ENCODE results near the gene OR5M10.
"Not testable (repeated sequence)": the region's sequence is repeated elsewhere in the genome, so short reads cannot be mapped to it uniquely, and the experiment has no call there.

OR5M10 gene

DNA sequence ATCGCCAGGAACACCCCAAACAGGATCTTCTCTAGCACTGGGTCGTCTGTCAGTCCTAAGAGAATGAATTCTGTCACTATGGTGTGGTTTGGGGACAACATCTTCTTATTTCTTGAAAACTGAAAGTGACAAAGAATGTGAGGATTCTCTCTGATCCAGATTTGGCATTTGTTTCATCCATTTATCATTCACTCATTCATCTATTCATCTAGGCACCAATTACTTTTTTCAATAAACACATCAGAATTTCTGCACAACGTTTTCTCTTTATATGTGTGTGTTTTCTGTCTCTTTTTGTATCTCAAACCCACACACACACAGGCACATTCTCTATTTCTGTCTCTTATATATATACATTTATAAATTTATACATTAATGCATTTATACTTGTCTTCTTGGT lies at the start of gene OR5M10:
OR5M10 (minus strand) TSS at position 101 of the 400 bp plus-strand sequence; CDS start at position 101, 0 bp downstream.
- no peak for DNase-seq (ENCODE audit: low read depth)

DNA sequence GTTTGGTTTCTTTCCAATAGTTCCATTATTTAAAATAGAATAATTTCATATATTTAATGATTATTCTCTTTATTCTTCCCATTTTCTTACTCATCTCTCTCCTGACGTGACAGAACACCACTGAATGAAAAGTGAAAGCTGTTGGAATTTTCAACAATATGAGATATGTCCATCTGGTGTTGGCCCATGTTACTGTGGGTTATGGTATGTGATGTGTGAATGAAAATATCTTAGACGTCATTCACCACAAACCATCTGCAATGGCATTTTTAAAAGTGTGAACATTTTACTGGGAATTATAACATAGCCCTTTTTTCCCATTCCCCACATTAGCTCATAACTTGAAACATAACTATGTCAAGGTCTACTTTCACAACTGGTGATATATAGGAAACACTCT lies 48.4 kb upstream of the OR5M10 start:
- DNase-seq (ENCODE audit: low read depth) = no peak

DNA sequence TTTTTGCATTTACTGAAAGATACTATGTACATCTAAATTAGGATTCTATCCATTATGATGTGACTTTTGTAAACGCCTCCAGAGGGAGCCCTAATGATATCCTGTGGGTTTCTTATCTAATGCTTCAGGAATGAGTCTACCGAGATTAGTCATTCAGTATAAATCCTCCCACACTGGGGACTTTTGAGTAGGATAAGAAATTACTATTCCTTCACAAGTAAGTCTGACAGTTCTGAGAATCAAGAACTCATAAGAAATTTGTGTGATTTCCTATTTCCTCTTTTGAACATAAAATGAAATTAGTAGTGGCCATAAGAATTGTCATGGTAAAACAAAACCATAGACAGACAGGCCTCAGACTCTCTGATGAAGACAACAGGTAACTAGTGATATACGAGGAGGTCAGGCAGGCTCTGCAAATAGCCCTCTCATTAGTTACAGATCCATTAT lies 47.2 kb upstream of the OR5M10 start:
- no peak for DNase-seq (ENCODE audit: low read depth)

DNA sequence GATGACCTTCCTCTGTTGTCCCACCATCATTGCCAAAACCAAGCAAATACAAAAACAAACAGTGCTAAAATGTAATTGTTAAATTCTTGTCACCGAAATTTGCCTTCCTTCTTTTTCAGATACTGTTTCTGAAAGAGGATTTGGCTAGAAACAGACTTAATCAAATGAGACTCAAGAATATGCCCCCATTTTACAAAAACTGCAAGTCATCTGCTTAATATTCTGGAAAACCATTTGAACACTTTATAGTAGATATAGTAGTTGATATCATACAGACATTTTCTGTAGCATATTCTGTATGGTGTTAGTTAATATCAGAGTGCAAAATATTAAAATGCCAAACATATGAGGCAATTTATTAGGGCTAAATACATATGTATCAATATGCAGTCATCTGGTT lies 33.7 kb upstream of the OR5M10 start:
- no peak for DNase-seq (ENCODE audit: low read depth)

DNA sequence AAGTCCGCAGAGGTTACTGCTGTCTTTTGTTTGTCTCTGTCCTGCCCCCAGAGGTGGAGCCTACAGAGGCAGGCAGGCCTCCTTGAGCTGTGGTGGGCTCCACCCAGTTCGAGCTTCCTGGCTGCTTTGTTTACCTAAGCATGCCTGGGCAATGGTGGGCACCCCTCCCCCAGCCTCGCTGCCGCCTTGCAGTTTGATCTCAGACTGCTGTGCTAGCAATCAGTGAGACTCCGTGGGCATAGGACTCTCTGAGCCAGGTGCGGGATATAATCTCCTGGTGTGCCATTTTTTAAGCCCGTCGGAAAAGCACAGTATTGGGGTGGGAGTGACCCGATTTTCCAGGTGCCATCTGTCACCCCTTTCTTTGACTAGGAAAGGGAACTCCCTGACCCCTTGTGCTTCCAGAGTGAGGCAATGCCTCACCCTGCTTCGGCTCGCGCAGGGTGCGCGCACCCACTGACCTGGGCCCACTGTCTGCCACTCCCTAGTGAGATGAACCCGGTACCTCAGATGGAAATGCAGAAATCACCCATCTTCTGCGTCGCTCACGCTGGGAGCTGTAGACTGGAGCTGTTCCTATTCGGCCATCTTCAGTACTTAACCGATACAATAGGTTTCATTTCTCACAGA lies 14.7 kb upstream of the OR5M10 start:
- DNase-seq (ENCODE audit: low read depth) = not testable (repeated sequence)

DNA sequence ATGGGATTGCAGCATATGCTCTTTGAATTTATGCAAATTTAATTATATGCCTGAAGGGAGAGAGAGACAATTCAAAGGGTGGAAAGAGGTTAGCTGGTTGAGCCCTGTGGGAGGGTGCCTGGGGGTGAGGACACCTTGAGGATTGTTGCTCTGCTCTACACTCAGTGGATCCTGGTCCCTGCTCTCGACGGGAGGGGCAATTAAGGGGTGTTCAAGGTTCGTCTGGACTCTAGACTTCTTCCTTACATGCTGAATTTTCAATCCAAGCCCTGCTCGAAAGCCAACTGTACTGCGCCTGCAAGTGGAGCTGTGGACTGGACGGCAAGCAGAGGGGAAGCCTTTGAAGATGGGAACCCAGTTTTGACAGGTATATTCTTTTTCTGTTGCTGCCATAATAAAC lies 18.9 kb downstream of the OR5M10 start:
- DNase-seq (ENCODE audit: low read depth) = no peak

DNA sequence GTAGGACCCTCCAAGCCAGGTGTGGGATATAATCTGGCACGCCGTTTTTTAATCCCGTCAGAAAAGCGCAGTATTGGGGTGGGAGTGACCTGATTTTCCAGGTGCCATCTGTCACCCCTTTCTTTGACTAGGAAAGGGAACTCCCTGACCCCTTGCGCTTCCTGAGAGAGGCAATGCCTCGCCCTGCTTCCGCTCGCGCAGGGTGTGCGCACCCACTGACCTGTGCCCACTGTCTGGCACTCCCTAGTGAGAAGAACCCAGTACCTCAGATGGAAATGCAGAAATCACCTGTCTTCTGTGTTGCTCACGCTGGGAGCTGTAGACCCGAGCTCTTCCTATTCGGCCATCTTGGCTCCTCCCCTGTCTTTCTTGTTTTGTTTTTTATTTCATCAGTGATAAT lies 22.8 kb downstream of the OR5M10 start:
- DNase-seq (ENCODE audit: low read depth) = not testable (repeated sequence)

DNA sequence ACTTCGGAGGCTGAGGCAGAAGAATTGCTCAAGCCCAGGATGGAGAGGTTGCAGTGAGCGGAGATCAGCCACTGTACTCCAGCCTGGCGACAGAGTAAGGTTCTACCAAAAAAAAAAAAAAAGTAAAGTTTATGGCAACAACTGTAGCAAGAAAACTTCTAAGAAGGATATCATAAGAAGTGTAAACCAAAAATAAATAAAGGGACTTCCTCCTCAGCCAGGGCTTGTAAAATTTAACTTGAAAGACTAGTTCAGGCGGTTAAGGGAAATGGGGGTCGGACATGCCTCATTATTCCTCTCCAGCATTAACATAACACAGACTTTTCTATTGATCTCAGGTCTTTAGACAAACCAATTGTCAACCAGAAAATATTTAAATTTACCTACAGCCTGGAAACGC lies 32.0 kb downstream of the OR5M10 start:
- no peak for DNase-seq (ENCODE audit: low read depth)

DNA sequence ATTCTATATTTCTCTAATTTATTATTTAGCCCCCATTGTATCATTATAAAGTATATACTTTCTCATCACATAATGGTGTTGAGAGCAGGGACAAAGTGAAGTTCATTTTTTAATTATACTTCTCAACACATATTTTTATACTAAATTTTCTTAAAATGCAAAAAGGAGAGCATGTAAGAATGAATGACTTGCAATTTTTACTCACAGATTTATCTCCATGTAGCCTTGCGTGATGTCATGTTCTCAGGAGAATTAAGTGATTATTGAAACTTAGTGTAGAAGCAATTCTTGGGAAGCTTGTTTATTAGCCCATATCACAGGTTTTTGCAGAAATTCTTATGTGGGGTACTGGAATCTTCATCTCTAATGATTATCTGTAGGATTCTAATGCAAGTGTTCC lies 33.8 kb downstream of the OR5M10 start:
- no peak for DNase-seq (ENCODE audit: low read depth)

DNA sequence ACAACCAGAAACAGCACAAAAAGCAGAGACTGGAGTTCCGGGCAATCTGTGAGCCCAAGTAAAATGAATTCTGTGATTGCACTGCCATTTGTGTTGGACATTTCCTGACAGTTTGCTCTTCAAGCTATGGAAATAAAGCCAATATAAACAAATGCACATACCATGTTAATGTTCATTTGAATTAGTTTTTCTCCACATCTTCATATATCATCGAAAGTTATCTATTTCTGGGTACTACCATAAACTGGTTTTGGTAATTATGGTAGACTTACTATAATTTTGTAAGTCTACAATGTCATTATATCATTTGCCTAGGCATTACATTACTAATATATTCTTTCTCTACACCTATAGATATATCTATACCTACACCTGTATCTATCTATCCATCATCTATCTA lies 34.4 kb downstream of the OR5M10 start, which contains the start of gene OR5M11:
OR5M11 (minus strand) TSS at position 101 of the 400 bp plus-strand sequence; CDS start at position 101, 0 bp downstream.
- no peak for DNase-seq (ENCODE audit: low read depth)

DNA sequence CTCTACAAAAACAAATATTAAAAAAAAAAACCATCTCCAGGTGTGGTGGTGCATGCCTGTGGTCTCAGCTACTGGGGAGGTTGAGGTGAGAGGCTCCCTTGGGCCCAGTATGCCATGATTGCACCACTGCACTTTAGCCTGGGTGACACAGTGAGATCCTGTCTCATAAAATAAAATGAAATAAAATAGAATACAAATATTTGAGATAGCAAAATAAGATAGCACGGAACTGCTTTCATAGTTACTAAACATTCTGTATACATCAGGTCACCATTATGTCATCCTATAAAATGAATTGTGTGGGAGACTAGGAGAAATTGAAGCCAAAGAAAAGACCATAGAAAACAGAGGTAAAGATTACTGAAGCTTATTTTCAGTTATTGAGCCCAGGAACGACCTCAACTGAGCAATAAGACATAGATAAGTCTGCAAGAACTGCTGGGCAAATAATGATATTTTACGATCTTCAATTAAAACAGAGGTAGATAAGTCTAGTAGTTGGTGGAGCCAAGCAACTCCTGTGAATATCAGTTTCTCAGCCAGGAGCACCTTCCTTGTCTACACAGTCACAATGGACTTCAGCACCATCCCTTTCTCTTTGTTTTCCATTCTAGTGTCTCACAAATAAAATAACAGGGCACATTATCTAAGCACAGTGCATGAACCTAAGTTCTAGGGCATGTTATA lies 44.3 kb downstream of the OR5M10 start:
- no peak for DNase-seq (ENCODE audit: low read depth)

DNA sequence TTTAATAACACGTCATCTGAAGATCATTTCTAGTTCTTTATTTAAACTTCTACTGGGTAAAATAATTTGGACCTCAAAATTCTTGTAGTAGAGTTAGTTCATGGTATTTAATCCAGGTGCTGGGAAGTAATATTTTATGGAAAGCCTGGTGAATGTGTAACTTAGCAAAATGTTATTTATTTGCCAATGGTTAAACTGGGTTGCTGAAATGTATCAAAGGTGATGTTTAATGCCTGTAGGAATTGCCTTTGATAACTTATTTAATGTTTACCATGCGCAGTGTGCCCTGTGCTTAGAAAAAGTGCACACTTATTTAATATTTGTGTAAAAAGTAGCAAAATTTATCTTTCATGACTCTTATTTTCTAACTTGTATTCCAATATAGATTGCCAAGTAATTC lies 45.7 kb downstream of the OR5M10 start:
- DNase-seq (ENCODE audit: low read depth) = no peak
